ENCODE measurements around the gene TMEM150A. TPM values are rescaled to one million over a fixed set of nuclear protein-coding genes. Genes with fewer than 3 reads are reported as not detected.

TMEM150A gene, protein sequence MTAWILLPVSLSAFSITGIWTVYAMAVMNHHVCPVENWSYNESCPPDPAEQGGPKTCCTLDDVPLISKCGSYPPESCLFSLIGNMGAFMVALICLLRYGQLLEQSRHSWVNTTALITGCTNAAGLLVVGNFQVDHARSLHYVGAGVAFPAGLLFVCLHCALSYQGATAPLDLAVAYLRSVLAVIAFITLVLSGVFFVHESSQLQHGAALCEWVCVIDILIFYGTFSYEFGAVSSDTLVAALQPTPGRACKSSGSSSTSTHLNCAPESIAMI
- total RNA-seq, result 10.1 and 11.7 TPM in 2 replicates

DNA sequence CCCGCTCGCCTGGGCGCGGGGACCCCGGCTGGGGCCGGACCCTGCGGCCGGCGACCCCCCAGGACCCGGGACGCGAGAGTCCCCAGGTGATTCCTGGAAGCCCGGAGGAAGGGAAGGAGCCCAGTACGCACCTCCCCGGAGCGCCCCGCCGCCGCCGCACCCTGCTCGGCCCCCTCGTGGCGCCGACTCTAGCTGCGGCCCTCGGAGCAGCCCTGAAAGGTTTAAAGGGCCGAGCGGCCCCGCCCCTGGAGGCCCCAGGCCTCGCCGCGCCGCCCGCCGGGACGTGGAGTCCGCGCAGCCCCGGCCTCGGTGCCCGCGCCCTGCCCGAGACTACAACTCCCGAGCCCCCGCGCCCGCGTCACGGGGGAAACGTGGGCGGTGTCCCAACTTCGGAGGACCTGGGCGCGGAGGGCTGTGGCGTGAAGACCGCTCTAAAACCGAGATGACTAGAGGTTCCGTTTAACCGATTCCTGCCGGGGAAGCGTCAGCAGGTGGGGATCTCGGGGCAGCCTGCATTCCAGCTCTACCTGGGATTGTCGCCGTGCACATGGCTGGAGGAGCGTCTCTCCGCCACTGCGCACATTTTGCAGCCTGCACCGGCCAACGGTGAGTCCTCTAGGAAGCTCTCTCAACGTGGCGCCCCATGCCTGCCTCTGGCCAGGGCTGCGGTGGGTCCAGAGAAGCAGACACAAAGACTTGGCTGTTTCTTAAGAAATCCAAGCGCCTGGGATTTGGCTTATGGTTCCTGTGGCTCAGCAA lies at the start of gene TMEM150A:
TMEM150A (minus strand) TSS at position 223 of the 759 bp plus-strand sequence. CDS start 750 bp downstream, outside the sequence.

DNA sequence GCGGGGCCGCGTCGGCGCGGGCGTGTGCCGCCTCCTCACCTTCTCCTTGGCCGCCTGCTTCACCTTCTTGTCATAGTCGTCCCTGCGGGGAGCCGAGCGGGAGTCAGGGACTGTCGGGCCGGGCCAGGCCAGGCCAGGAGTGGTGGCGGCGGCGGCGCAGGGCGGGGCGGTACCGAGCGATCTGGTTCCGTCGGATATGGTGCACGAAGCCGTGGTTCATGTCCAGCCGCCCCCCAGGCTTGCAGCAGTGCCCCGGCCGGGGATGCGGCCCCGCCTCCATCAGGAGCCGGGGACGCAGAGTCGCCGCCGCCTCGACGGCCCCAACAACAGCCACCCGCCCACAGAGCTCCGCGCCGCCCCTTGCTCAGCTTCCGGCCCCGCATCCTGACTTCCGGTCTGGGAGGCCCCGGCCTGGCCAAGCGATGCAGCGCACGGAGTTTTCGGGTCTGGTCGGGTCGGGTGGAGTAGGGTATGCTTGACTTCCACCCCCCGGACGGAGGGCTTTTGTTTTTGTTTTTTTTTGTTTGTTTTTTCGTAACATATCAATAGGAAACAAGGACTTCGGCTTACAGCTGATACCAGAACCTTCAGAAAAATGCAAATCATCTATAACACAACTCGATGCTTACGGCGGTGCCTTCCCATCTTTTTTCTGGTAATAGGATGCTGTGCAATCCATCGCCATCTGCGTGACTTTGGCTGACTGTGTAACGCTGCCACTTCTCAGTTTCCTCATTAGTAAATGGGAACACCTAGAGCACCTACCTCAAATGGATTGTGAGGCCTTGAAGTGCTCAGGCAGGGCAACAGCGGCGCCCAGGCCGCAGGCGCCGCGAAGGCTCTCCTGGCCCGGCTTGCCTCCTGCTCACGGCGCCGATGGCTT lies 9.4 kb upstream of the TMEM150A start, which contains the start of gene C2orf68:
C2orf68 (minus strand) TSS at position 362 of the 883 bp plus-strand sequence; CDS start at position 280, 82 bp downstream.

DNA sequence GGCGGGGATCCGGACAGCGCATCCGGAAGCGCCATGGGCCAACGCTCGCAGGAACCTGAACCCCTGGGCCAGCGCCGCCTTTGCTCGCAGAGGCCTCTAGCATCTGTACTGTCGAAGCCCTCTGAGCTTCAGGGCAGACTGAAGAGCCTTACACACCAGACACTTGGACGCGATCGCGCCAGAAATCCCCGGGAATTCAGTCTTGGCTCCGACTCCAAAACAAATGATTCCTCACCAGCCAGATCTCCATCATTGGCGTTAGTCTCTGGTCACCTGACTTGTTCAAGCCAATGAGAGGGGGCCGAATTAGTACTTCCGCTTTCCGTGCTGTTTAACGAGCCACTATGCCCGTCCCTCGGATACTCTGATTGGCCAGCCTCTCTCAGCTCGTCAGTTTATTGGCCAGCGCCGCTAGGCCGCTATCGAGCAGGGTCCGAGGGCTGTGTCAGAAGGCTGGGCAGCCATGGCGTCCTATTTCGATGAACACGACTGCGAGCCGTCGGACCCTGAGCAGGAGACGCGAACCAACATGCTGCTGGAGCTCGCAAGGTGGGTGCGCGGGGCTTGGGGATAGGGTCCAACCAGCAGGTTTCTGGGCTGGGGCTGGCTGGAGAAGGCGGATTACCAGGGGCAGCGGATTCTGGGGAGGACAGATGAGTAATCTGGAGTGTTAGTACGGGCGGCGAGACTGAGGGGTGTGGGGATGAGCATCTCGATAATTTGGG lies 7.0 kb downstream of the TMEM150A start, which contains the start of gene RNF181:
RNF181 (plus strand) TSS at position 445 of the 725 bp plus-strand sequence; CDS start at position 464, 19 bp downstream.

DNA sequence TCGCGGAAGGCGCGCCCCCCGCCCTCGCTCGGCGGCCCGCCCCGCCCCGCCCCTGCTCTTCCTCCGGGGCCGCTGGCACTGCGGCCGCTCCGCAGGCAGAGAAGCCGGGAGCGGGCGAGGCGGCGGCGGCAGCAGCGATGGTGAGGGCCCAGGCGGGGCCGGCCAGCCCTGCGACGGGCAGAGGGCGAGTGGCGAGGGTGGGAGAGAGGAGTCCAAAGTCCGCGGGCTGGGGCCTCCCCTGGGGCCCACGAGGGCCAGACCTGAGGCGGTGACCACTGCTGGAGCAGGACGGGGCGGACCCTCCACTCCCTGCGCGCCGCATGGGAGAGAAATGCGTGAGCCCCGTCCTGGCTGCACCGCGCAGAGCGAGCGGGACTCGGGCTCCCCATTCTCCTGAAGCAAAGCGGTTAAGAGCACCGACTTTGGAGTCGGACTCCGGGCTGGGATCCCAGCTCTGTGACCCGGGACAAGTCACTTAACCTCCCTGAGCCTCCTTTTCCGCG lies 18.1 kb downstream of the TMEM150A start, which contains the start of gene VAMP5:
VAMP5 (plus strand) TSS at position 78 of the 503 bp plus-strand sequence; CDS start at position 138, 60 bp downstream.

DNA sequence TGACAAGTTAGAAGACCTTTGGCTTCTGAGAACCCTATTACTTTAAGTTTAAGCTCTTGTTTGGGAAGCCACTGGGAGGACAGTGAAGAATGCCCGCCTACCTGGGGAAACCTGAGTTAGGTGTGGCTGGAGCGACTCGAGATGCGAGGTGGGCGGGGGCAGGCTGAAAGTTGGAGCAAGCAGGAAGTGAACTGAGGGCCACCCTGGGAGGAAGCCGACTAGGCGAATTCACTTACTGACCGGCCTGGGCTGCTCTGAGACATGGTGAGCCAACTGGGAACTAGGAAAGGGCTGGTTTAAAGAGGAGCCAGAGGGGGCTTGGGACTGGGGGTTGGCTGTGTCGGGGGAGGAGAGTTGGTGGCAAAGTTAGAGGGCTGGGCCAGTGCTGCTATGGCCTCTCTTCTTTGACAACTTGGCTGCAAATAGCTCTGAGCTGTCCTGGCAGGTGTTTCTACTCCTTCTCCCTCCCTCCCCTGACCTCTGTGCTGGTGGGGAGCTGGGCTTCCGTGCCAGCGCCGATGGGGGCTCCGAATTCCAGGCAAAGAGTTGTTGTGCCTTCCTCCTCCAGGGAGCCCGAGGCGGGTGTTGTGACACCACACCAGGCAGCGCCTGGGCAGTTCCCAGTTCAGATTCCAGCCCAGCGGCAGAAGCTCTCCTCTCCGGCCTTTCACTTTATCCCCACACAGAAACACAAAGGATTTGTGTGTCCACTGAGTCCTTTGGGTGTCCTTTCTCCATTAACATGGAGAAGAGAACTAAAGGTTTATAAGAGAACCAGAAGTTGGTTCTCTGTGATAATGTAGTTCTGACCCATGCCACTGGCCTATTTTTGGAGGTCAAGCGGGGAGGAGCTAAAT lies 24.9 kb downstream of the TMEM150A start, which contains the start of gene VAMP8:
VAMP8 (plus strand) TSS at position 201 of the 857 bp plus-strand sequence; CDS start at position 262, 61 bp downstream.

DNA sequence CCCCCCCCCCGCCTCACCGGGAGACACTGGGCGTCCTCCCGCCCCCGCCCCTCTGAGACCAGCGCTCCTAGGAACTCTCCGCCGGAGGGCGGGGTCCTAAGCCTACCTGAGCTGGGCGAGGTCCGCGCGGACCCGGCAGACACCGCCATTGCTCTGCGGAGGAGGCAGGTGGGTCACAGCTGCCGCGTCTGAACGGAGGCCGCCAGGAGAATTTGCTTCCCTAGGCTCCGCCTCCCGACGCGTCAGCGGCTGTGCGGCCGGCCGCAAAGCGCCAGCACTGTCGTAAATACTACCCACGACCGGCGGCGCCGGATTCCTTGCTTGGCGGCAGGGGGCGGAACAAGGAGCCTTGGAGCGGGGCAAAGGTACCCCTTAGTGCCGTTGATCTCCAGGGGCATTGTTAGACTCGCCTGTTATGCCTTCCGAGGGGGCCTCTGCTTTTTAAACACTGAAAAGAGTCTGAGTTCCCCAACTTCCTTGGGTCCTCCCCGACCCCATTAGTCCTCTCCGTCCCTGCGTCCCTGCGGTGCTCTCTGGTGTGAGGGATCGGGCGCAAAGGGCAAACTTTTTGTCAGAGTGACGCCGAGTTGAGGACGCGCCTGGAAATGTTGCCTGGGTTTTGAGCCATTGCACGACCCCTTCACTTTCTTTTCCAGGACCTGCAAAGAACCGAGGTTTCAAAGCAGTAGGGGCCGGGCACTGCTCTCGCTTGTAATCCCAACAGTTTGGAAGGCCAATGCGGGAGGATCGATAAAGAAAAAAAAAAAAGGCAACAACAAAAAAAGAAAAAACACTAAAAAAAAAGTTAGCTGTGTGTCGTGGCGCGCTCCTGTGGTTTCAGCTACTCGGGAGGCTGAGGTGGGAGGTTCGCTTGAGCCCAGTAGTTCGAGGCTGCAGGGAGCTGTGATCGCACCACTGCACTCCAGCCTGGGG lies 41.0 kb downstream of the TMEM150A start, which contains the start of gene GGCX:
GGCX (minus strand) TSS at position 214 of the 933 bp plus-strand sequence; CDS start at position 149, 65 bp downstream.

Other genes with a start within 250 kb of the TMEM150A start
- gene RETSAT, start 248.2 kb downstream of the TMEM150A start, total RNA-seq, result 57.9 and 70.7 TPM in 2 replicates
- gene ELMOD3, start 247.9 kb downstream of the TMEM150A start, total RNA-seq, result 13.1 and 14.4 TPM in 2 replicates
- 49.6 and 50.7 TPM in 2 replicates for gene CAPG, start 192.3 kb downstream of the TMEM150A start, total RNA-seq
- gene SH2D6, start 184.0 kb downstream of the TMEM150A start, total RNA-seq, result not detected in 2 replicates
- gene MAT2A, start 63.5 kb downstream of the TMEM150A start, total RNA-seq, result 111 and 170 TPM in 2 replicates
- gene GGCX, start 41.2 kb downstream of the TMEM150A start, total RNA-seq, result 75.5 and 87.9 TPM in 2 replicates
- gene VAMP8, start 25.1 kb downstream of the TMEM150A start, total RNA-seq, result 0.23 and 0.59 TPM in 2 replicates
- gene VAMP5, start 18.3 kb downstream of the TMEM150A start, total RNA-seq, result 6.2 and 16.6 TPM in 2 replicates
- 115 and 212 TPM in 2 replicates for gene RNF181, start 7.0 kb downstream of the TMEM150A start, total RNA-seq
- 11.1 and 12.8 TPM in 2 replicates for gene C2orf68, start 9.4 kb upstream of the TMEM150A start, total RNA-seq
- gene USP39, start 13.5 kb upstream of the TMEM150A start, total RNA-seq, result 27.6 and 37.9 TPM in 2 replicates
- not detected in 2 replicates for gene SFTPB, start 65.5 kb upstream of the TMEM150A start, total RNA-seq
- not detected in 2 replicates for gene GNLY, start 91.7 kb upstream of the TMEM150A start, total RNA-seq
- gene ATOH8, start 151.3 kb upstream of the TMEM150A start, total RNA-seq, result 4.7 and 15.4 TPM in 2 replicates